NCI-H2196 treated with DMSO at 0.1 percent for 48 hours (cell line): ENCODE results near the gene DLGAP4.

Experiments used
- DNase-seq: peaks from one replicate; lab custom pipeline; 2025; ENCODE audit not compliant: unreplicated experiment; lab: John Stamatoyannopoulos, UW

The DLGAP4 gene

DNA sequence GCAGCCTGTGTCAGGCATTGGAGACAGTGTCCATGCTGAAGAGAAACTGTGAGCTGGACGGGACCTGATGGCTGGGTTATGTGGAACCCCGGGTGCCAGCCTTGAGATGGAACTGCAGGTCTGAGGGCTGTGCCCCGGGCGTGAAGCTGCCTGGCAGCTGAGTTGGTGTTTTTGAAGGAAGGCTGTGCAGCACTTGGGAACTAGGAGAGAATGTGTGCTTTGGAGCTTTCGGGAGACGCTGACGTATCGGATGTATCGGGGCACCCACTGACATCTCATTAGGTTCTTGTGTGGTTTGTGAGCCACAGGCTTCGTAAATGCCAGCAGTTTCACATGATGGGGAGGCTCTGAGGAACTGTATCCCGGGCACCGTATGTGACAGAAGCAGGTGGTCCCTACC is 2.2 kb downstream of the DLGAP4 start:
- no peak for DNase-seq

DNA sequence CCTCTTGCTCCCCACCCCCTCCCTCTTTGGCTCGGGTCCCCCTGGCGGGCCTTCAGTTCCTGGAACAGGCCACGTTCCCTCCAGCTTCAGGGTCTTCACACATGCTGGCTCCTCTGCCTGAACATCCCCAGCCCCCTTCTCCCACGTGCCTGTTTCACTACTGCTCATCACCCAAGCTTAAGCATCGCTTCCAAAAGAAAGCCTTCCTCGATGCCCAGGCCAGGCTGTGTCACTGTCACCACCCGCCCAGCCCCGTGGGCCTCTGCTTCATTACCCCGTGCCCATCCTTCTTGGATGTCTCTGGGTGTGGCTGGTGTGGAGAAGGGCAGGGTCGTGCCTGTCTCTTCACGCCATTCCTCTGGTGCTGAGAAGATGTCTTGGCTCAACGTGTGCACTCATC is 2.8 kb downstream of the DLGAP4 start:
- DNase-seq = no peak

DNA sequence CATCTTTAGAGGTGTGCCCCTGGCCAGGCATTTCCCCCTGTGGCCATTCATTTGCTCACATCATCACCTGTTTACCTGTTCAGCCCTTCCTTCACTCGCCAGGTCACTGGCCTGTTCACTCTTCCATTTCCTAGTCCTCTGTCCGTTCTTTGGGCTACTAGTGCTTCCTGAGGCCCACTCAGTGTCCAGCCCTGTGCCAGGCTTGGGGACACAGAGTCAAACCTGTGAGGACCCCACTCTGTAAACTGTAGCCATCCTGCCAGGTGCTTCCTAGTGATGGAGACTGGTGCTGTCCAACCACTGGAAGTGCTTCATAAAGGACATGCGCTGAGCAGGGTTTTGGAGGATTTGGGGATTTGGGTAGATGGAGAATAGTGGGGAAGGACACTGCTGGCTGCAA is 3.5 kb downstream of the DLGAP4 start:
- DNase-seq = no peak

DNA sequence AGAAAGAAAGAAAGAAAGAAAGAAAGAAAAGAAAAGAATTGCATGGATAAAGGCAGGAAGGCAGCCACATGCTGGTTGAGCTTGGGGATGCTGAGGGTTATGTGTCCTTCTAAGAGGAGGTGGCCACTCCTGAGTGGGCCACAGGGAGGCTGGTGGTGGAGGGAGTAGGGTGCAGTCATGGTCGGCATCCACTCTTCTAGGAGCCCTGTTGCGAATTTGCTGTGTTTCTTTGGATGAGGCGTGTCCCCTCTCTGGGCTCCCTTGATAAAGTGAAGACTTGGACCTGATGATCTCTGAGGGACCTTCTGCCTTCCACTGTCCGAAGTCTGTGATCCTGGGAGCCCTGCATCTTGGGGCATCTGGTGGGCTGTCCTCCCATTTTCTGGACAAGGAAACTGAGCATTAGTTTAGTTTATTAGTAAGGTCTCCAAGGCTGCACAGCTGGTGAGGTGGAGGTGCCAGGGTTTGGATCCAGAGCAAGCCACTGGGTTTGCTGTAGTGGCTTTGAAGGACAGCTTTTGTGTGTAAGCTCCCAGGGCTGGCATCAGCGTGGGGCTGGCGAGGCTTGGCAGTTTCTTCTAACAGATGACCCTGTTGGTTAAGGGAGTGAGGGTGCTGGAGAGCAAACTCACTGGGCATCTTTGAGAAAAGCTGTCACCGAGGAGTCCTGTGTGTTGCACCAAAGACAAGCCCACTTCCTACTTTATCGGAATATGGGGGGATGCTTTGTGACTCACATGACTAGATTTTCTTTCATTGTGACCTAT is 4.3 kb downstream of the DLGAP4 start:
- no peak for DNase-seq

DNA sequence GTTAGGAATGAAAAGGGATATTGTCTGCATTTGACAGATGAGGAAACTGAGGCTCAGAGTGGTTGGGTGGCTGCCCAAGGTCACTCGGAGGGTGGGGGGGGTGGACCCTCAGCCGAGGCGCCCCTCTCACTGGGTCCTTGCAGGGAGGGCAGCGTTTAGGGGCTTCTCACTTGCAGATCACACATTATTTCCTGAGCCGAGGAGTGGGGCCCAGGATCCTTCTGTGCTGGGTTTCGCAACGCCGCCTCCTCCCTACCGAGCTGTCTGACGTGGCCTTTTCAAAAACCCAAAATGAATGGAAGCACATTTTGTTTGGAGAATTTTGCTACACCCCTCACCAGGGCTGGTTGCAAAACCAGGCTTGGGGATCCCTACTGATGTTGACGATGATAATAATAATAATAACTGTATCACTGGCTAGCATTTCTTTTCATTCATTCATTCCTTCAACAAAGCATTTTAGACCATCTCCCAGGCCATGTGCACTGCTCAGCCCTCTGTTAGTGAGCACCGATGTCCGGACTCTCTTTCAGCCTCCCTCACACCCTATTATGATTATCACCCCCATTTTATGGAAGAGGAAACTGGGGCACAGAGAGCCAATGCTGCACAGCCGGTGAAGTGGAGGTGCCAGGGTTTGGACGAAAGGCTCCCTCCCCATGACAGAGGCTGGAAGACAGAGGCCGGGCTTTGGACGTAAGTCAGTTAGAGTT is 5.2 kb downstream of the DLGAP4 start:
- DNase-seq = no peak

DNA sequence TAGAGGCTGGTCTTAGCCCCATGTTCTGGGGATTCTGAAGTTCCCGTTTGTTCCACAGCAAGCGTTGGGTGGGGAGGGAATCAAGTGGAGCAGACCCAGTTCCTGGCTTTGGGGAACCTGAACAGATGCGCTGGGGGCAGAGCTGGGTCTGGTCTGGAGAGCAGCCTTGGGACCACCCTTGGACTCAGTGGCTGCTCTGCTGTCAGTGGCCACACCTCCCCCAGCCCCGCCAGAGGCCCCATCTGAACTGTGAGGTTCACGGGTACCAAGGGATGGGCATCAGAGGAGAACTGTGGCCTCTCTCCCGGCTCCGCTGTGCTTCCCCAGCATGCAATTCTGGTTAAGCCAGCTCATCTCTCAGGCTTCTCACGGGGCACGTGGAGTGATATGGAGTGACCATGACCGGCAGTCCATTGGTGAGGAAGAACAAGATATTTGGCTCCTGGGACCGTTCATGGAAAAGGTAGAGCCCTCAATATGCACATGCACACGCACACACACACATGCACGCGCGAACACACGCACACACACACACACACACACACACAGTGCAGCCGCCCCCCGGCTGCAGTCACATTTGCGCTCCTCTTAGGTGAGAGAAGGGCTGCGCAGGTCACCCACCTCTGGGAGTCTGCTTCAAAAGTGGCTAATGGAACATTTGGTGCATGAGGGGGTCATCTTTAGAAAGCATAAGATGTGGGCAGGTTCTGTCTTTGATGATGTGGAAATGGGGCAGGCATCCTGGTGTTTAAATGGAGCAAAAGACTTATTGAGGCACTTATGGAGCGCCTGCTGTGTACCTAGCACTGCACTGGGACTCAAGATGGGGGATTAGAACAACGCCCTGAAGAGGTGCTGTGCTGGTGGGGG is 6.0 kb downstream of the DLGAP4 start:
- no peak for DNase-seq

DNA sequence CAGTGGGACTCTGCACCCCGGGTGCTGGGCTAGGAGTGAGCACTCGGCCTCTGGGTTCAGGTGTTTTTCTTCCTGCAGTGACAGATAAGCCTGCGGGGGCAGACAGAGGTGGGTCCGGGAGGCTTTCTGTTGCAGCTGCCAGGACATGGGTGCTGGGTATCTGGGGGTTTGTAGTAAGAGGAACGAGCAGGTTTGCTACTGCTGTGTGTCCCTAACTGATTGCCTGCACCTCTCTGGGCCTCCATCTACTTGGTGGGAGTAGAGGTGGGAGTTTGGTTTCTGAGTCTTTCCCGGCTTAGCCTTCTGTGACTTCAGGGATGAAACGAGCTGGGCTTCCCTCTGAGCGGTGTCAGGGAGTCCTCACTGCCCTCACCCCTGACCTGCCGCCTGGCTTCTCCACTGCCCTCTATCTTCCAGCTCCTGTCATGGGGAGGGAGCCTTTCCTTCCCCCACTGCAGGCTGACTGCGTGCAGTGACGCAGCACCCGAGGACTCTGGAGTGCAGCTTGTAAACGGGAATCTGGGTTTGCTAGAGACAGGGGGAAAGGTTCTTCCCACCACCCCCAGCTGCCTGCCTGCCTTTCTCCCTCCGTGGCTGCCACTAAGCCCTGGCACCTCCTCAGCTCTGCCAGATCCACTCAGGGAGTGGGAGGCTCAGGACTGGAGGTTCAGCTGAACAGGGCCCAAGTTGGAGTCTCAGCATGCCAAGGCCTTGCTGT is 6.7 kb downstream of the DLGAP4 start:
- DNase-seq = no peak

DNA sequence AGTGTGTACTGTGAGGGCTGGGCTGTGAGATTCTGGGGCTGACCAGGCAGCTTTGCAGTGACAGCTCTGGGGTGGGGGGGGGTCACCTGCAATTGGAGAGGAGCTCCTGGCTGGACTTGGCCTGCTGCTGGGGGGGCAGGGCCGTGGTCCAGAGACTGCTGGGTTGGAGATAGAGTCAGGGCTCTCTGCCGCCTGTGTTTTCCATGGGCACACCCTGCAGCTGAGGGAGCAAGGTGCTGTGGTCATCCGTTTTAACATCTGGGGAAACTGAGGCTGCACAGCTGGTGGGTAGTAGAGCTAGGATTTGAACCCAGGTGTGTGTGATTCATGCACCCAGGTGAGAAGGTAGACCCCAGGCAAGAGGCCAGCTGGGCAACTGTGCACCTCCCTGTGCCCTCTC is 7.3 kb downstream of the DLGAP4 start:
- no peak for DNase-seq

DNA sequence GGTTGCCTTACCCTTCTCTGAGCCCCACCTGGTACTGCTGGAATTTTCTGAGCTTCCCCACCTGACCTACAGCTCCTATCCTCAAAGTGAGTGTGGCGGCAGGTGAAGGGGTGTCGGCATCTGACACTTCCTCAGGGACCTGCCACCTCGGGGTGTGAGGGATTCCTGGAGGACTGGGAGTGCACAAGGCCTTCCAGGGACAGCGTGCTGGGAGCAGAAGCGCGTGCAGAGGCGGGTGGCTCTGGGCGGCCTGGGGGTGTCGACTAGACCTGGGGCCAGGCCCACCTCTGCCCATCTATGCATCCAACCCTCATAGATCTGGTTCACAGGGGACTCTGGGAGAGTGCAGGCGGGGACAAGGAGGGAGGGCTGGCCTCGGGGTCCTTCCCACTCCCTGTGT is 7.8 kb downstream of the DLGAP4 start:
- DNase-seq = no peak

DNA sequence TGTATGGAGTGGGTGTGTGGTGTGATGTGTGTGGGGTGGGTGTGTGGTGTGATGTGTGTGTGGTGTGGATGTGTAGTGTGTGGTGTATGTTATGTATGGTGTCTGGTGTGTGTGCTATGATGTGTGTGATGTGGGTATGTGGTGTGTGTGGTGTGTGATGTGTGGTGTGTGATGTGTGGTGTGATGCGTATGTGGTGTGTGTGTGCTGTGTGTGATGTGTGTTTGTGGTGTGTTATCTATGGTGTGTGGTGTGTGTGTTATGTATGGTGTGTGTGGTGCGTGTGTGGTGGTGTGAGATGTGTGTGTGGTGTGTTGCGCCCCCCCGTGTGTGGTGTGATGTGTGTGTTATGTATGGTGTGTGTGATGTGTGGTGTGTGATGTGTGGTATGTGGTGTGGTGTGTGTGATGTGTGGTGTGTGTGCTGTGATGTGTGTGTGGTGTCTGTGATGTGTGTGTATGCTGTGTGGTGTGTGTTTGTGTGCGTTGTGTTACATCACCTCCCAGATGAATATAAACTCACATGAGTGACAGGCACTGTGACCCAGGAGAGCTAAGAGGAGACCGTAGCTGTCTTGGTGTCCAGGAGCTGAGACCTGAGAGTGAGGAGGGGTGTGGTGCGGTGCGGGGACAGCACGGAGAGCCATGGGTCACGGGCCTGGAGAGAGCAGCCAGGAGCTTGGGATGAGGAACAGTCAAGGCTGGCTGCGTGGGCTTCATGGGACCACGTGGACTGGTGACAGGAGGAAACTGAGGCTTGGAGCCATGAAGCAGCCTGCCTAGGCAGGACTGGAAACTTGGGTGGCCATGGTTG is 8.8 kb downstream of the DLGAP4 start:
- no peak for DNase-seq

DNA sequence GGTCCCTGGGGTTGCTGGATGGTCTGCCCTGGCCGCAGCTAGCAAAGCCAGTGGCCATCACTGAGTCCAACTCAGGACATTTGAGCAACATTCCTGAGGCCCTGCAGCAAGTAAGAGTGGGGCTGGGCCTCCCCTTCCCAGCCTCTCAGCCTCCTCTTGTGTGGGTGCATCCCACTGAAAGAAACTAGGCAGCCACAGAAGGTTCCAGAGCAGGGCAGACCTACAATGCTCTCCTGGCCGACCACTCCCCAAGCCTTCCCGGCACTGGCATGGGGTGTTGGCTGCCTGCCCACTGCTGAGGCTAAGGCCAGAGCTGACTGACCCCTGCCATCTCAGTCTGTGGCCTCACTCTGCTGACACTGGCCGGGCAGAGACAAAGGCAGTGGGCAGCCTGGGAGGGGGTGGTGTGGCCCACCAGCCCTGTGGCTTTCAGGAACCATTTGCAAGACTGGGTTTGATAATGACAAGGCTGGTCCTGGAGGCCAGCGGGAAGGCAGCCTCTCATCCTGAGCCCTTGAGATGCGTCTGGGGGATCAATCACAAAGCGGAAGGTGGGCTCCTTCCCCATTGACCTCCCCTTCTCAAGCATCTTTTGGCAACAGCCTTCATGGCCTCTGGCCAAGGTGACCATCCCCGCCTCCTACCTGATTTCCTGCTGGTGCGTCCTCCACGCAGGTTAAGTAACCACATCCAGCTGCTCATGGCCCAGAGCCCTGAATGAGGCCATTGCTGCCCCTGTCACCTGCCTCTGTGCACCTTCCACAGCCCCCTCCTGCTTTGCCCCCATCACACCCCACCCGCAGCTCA is 9.6 kb downstream of the DLGAP4 start:
- DNase-seq = peak; percentile 46

DNA sequence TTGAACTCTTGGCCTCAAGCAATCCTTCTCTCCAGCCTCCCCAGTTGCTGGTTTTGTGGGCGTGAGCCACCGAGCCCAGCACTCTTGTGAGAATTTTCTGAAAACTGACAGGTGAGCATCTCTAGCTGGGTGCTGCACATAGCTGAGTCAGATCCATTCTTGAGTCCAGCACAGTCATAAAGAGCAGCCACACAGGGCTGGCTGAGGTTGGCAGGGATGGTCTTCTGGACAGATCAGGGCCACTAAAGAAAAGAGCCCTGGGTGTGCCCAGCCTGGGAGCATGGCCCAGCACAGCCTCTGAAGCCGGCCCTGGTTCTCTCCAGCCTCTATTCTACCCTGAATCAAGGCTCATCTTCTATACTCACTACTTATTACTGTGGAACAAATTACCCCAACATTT is 11.5 kb downstream of the DLGAP4 start:
- no peak for DNase-seq

DNA sequence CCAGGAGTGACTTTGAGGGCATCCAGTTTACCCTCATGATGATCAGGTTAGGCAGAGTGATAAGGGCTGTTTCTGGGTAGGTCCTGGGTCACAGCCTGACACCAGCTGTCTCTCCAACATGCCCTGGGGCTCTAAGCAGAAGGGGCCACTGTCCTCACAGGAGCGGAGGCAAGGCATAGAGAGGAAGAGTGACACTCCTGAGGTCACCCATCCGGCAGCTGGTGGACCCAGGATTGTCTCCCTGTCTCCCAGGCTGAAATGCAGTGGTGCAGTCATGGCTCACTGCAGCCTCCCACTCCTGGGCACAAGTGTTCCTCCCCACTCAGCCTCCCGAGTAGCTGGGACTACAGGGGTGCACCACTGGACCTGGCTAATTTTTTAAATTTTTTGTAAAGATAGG is 12.0 kb downstream of the DLGAP4 start:
- no peak for DNase-seq

DNA sequence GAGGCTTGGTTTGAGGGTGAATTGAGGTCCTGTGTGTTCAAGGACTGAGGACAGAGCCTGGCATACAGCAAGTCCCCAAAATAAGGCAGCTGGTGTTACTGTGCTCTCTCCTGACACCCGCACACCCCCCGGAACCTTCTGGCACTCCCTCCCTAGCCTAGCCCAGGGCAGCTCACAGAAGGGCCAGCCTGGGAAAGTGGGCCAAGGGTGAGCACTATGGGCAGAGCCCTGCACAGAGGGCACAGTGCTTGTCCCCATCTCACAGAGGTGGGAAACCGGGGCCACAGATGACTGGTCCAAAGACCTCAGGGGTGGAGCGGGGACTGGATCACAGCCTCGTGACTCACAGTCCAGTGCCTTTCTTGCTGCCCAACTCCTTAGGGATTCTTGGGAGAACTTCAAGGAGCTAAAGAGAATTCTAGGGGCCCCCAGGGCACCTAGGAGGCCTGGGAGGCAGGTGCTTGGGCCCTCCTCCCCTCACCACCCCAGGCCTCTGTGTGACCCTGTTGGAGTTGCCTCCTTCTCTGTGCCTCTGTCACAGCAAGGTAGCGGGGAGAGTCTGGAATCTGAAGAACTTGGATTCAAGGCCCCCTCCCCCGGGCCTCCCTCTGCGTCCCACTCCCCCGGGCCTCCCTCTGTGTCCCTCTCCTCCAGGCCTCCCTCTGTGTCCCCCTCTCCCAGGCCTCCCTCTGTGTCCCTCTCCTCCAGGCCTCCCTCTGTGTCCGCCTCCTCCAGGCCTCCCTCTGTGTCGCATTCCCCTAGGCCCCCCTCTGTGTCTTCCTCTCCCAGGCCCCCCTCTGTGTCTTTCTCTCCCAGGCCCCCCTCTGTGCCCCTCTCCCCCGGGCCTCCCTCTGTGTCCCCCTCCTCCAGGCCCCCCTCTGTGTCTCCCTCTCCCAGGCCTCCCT is 13.5 kb downstream of the DLGAP4 start:
- DNase-seq = no peak

DNA sequence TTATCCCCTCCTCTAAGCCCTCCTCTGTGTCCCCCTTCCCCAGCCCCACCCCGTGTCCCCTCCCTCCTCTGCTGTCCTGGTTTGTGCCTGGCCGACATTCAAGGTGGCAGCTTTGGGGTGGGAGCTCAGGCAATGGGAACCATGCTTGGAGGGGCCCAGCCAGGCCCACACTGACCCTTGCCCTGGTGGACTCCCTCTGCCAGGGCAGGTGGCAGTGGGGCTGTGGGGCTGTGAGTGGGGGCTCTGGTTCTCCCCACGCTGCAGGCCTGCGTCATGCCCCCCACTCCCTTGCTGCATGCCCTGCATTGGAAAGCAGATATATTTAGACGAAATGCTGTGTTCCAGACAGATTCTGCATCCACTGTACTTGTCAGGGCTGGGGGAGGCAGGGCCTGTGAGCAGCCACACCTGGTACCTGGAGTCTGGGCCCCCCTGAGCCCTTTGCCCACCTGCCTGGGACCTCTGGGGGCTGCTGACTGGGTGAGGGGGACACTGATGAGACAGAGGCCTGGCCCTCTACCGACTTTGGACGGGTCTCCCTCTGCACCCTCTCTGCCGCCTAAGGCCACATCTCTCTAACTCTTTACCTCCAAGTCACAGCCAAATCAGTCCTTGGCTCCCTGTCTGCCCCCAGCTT is 14.2 kb downstream of the DLGAP4 start:
- no peak for DNase-seq

DNA sequence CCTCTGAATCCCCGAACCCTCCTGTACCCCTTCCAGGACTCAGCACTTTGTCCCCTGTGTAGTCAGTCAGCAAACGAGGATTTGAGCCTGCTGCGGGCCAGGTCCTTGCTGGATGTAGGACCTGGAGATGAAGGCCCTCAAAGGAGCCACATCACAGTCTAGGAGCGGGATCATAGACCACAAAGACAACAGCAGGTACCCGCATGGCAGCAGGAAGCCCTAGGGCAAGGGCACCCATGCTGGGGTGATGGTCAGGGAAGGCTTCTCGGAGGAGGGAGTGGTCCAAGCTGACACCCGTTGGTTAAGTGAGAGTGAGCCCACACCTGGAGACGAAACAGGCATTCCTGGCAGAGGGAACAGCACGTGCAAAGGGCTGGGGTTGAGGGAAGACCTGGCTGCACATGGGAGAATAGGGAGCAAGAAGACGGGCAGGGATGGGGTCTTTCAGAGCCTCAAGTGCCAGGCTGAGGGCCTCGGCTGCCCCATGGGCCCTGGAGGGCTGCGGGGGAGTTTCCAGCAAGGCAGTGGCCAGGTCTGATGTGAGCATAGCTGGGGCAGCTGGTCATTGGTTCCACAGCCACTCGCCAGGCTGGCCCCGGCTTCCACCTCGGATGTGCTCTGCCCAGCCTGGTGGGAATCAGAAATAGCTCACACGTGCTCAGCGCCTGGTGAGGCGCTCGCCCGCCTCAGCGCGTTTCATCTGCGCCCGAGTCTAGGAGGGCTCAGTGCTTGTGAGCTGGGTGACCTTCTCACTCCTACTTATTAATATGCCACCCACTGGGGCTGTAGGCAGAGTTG is 15.0 kb downstream of the DLGAP4 start:
- no peak for DNase-seq

DNA sequence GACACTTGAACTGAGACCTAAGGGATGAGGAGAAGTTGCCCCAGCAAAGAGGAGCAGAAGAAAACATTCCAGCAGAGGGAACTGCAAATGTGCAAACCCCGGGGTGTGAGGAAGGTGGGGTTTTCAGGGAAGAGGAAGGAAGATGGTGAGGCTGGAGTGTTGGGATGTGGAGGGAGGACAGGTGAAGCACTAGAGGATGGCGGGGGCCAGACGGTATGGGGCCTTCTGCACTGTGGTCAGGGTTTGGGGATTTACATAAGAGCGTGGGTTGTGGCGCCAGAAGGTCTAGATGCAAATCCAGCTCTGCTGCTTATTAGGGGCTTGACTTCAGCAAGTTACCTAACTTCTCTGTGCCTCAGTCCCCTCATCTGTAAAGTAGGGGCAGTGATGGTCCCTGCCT is 16.0 kb downstream of the DLGAP4 start:
- DNase-seq = no peak
